ENCODE data around the gene HOMER2.
"Not testable (repeated sequence)": the region's sequence is repeated elsewhere in the genome, so short reads cannot be mapped to it uniquely, and the experiment has no call there.

The HOMER2 gene

DNA sequence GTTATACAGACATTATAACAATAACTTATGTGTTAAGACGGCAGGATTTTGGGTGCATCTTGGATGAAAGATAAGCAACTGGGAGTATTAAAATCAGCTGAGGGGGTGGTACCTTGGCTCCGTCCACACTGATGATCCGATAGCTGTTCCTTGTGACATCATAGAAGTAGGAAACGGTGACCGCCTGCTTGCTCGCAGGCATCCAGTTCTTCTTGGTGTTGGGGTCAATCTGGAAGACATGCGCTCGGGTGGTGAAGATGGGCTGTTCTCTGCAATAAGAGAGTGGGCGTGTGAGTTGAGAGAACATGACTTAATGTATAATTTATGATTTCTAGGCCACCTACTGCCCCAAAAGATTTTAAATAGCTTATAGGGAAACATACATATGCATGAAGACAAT, 59.9 kb downstream of the HOMER2 start:
- no peak for DNase-seq

DNA sequence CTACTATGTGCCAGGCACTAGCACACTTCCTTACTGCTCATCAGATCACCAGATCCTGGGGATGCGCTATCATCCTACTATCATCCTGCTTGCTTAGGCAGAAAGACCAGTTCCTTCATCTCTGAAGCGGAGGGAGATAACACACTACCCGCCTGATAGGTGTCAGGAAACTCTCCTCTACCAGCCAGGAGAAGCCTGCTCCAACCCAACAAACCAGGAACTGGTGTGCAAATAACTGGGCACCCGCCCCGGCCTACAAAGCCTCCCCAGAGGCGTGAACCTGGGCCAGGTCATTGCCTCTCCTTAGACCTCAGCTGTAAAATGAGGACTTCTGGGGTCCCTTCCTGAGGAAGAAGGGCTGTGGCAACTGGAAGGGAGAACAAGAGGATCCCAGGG, 61.5 kb downstream of the HOMER2 start:
- DNase-seq: no peak

GRCh38 chr15:82890338-82890994, 62.1 kb downstream of the HOMER2 start:
- DNase-seq: no peak

DNA sequence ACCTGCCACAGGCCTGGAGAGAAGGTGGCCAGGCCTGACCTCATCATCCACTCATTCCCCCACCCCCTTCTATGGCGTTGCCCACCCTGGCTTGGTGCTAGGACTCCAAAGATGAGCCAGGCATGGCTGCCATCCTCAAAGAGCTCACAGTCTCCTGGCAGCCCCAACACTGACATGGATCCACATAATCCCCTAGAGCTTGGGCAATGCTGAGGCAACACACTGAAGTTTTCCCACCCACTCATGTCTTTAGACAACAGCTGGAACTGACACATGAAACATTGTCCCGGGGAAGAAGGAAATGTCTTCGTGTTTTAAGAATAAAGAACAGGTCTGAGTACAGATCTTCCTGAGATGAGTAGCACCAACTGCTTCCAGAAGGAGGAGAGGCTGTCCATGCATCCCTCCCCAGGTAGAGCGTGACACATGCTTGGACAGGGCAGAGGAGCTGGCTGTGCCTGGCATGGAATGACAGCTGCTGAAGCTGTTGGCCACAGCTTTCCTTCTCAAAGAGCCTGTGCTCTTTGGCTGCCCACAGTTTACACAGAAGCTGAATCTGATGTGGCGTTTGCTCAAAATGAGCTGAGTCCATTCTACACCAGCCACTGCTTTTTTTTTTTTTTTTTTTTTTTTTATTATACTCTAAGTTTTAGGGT, 70.1 kb downstream of the HOMER2 start:
- no peak for DNase-seq

- DNase-seq: no peak
These were observed 70.8 kb downstream of the HOMER2 start for GRCh38 chr15:82881747-82882146.

- DNase-seq: no peak
These were observed 71.8 kb downstream of the HOMER2 start for GRCh38 chr15:82880704-82881103.

DNA sequence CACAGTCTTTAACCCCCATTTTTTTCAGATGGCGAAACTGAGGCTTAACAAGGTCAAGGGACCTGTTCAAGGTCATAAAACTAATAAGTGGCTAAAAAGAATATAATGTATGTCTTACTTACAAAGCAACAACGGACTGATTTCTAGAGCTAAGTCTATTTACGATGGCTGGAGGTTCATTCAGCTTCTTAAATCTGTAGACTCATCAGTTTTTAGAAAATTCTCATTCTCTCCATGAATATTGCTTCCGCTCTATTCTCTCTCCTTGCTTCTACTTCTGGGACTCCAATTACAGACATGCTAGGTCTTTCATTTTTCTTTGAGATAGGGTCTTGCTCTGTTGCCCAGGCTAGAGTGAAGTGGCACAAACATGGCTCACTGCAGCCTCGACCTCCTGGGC, 74.2 kb downstream of the HOMER2 start:
- DNase-seq: no peak

DNA sequence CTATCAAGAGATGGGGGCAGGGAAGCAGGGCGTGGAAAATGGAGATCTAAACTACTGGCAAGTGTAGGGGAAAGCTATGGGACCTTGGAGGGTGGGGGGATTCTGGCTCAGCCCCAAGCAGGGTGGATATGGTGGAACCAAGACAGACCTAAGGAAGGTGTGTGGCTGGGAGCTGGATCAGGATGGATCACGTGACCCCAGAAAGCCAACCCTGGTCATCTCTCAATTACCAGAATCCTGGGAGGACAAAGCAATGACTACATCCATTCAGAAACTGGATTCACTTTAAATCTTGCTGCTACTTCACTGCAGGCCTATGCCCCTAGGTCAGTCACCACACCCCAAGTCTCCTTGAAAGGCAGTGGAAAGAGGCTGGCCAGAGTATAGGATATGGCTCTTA, 74.7 kb downstream of the HOMER2 start:
- DNase-seq: no peak

- DNase-seq: no peak
These were observed 77.0 kb downstream of the HOMER2 start for GRCh38 chr15:82875411-82876003.

GRCh38 chr15:82874961-82875360, 77.6 kb downstream of the HOMER2 start:
- DNase-seq: no peak

DNA sequence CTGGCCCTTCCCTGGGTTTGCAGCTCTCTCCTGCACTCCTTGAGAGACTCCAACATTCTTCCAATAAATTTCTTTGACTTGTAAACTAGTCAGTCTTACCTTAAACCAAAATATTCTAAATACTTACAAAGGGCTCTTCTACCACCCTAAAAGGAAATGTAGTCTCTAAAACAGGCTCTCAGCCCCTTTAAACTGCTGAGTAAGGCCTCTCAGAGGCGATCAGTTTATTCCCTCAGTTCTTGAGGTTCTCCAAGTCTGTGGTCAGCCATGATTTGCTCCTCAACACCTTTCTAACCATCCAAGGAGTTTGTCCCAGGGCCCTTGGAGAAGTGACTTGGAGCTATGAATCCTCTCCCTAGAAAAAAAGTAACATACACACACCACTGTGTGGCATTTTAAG, 78.3 kb downstream of the HOMER2 start:
- DNase-seq: no peak

DNA sequence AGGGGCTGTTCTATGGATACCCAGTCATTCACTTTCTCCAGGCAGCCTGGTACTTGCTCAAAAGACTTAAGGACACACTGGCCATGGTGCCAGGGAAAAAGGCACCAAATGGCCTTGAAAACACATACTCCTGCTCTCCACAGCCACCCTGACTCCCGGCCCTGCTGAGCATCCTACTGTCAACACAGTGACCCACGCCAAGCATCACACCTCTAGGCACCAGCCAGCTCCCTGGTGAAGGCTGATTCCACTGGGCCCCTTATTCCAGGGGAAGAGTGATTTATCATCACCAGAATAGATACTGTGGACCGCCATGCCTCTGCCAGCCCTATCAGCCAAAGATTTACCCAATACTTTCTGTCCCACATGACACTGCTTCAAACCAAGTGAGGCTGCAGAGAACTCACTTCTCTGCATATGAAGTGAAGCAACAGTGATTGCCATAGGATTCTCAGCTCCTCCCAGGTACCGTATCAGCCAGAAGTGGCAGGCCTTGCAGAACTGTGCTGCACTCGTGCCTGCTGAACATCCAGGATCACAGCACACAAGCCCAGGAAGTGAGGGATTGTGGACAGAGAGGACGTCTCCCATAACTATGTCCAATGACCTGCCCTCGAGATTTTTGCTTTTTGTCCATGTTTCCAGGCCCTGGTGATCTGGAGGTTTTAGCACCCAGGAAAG, 79.4 kb downstream of the HOMER2 start:
- DNase-seq: no peak

DNA sequence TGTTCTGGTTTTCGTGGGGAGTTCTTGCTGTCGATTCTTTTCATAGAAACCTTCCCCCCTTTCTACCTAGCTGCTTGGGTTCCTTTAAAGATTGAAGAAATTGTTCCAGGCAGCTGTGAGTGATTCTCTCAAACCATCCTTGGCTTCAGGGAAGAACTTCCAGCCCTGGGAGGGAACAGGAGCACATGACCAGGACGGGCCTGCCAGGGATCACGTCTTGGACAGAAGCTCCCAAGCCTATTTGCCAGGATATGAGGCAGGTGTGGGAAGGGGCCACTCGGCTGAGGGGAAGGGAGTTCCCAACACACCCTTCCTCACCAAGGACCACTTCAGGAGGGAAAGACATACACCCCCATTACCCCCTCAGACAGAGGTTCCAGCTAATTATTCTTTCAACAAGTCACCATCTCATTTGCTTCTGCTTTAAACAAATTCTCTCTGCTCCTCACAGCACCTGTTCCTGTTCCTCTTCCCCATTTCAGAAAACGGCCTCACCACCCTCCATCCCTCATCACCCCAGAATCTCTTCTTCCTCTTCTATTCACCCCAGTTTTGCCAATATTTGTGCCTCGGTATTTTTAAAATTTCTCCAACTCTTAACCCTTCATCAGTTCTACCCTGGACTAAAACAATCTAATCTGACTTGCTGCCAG, 80.6 kb downstream of the HOMER2 start:
- no peak for DNase-seq

DNA sequence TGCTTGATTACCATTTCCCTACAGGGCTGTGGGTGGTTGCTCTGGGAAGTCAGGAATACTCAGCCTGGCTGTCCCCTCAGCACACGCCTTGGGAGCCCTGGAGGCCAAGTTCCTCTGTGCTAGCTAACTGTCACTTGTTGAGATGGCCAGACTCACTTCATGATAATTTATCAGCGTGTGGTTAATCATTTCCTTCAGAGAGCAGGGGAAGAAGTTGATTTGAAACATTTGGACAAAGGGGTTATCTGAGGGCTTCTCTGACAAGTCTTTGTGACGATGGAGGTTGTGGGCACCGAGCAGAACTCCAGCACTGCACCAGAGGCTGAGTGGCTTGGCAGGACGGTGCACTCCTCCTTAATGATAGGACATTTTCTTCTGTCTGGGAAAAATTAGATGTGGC, 81.2 kb downstream of the HOMER2 start:
- DNase-seq: no peak

- DNase-seq: no peak
These were observed 81.7 kb downstream of the HOMER2 start for GRCh38 chr15:82870727-82871320.

- not testable (repeated sequence) for DNase-seq
These were observed 86.5 kb downstream of the HOMER2 start for GRCh38 chr15:82865981-82866380.

DNA sequence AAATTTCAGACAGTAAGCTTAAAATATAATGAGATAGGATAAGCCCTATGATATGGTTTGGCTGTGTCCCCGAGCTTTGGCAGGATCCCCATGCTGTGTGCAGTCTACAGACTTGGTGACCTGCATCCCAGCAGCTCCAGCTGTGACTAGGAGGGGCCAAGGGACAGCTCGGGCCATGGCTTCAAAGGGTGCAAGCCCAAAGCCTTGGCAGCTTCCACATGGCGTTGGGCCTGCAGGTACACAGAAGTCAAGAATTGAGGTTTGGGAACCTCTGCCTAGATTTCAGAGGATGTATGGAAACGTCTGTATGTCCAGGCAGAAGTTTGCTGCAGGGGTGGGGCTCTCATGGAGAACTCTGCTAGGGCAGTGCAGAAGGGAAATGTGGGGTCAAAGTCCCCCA, 86.9 kb downstream of the HOMER2 start:
- DNase-seq: not testable (repeated sequence)

DNA sequence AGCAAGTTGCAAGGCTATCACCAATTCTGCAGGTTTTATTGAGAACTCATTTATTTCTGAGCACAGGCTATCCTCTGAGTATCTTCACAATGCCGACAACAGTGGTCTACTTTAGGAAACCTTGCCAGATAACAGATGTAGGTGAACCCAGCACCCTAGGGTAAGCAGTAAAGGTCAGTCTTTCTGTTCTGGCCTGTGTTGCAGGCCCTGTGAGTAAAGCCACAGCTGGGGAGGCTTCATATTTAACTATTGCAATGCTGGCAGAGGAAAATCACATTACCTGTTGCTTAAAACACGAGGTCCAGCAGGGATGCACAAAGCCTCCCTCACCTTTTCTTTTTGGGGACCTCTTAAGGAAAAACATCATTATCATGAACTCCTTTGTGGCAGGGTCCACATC, 87.6 kb downstream of the HOMER2 start:
- no peak for DNase-seq

DNA sequence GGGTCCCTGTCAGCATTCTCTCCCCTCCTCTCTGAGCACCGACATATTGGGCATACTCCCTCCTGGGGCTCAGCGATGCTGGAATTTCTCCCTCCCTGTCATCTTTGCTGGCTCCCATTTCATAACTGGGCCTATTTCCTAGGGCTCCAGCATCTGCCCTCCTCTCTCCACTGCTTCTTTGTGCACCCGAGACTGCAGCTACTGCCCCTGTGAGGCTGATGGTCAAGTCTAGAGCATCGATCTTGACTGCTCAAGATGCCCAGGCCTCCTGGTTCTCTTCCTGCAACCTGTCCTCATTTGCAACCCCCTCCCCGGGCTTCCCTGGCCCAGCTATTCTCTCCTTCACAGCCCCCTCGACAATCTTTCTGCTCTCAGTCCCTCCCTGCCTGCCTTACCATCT, 89.6 kb downstream of the HOMER2 start:
- no peak for DNase-seq

DNA sequence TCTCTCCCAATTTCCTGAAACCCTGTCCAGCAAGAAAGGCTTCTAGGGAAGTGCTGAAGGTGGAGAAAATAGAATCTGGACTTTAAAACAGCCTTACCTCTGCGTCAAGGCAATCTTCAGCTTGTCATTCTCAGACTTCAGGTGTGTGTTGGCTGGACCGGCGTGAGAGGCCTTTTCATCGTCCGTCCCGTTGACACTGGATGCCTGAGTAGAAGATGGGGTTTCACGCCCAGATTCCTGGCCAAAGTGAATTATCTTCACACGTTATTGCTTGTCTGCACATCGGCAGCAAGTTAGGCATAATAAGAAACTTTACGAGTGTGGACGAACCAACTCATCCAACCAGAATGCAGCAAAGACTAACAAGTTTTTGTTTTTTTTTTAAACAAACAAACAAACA, 93.6 kb downstream of the HOMER2 start:
- no peak for DNase-seq

GRCh38 chr15:82856397-82857170, 95.9 kb downstream of the HOMER2 start:
- DNase-seq: no peak

All from NCI-H1436 (cell line).